ENCODE data around the gene SIGLEC7.

SIGLEC7 gene

GRCh38 chr19:51161266-51161665 lies 19.2 kb downstream of the SIGLEC7 start:
- in situ Hi-C loops (cut with HindIII; ENCODE audit: low sequenced_read_pairs), result no loop called here
- DNase-seq (ENCODE audit: low read depth), result no peak
- H3K4me3 ChIP-seq (ENCODE audit: low read depth, low read length), result no peak overlapping the region
- TF ChIP-seq CTCF (IDR thresholded peaks at IDR 0.05; ENCODE audit: low read depth, low read length, missing control alignments), result no peak

GRCh38 chr19:51161867-51162496 lies 19.9 kb downstream of the SIGLEC7 start:
- in situ Hi-C loops (cut with HindIII; ENCODE audit: low sequenced_read_pairs), result no loop called here
- no peak overlapping the region for H3K4me3 ChIP-seq (ENCODE audit: low read depth, low read length)
- DNase-seq (ENCODE audit: low read depth), result no peak
- no peak for TF ChIP-seq CTCF (IDR thresholded peaks at IDR 0.05; ENCODE audit: low read depth, low read length, missing control alignments)

- TF ChIP-seq CTCF (IDR thresholded peaks at IDR 0.05; ENCODE audit: low read depth, low read length, missing control alignments), result no peak
- DNase-seq (ENCODE audit: low read depth), result no peak
- in situ Hi-C loops (cut with HindIII; ENCODE audit: low sequenced_read_pairs), result no loop called here
These were observed 21.2 kb downstream of the SIGLEC7 start for GRCh38 chr19:51163257-51163656.

GRCh38 chr19:51164215-51164614 lies 22.1 kb downstream of the SIGLEC7 start:
- no peak for DNase-seq (ENCODE audit: low read depth)
- in situ Hi-C loops (cut with HindIII; ENCODE audit: low sequenced_read_pairs), result no loop called here
- H3K4me3 ChIP-seq (ENCODE audit: low read depth, low read length), result no peak overlapping the region
- no peak for TF ChIP-seq CTCF (IDR thresholded peaks at IDR 0.05; ENCODE audit: low read depth, low read length, missing control alignments)

More at GRCh38 chr19:51163257-51163656, 21.2 kb downstream of the SIGLEC7 start:
- H3K4me3 ChIP-seq (ENCODE audit: low read depth, low read length), result no peak overlapping the region

GRCh38 chr19:51166846-51167490 lies 24.9 kb downstream of the SIGLEC7 start:
- no peak for DNase-seq (ENCODE audit: low read depth)
- no peak overlapping the region for H3K4me3 ChIP-seq (ENCODE audit: low read depth, low read length)
- in situ Hi-C loops (cut with HindIII; ENCODE audit: low sequenced_read_pairs), result no loop called here
- TF ChIP-seq CTCF (IDR thresholded peaks at IDR 0.05; ENCODE audit: low read depth, low read length, missing control alignments), result no peak

GRCh38 chr19:51168564-51169282 lies 26.6 kb downstream of the SIGLEC7 start:
- TF ChIP-seq CTCF (IDR thresholded peaks at IDR 0.05; ENCODE audit: low read depth, low read length, missing control alignments), result no peak
- in situ Hi-C loops (cut with HindIII; ENCODE audit: low sequenced_read_pairs), result no loop called here
- H3K4me3 ChIP-seq (ENCODE audit: low read depth, low read length), result no peak overlapping the region
- DNase-seq (ENCODE audit: low read depth), result no peak
